Suprapubic skin (tissue), 4 donors: Measurements from ENCODE around the gene GAS7.

Source experiments
- POLR2A ChIP-seq, 2 donors: fragments of 450-650 bp; IDR thresholded peaks; one replicate each; pipeline ENCODE4 v1.6.1; 2017; ENCODE audit warnings: antibody characterized with exemption in 2 of 2, mild to moderate bottlenecking in 2 of 2, moderate library complexity in 2 of 2
- POLR2AphosphoS5 ChIP-seq, 3 donors: sonication (generic); formaldehyde crosslinking; IDR thresholded peaks; one replicate each; pipeline ENCODE4 v1.6.1; 2017; ENCODE audit warnings: antibody characterized with exemption in 3 of 3
- TF ChIP-seq, protein P1 (sequence below), 2 donors: fragments of 200-600 bp in 1 of 2; fragments of 450-650 bp in 1 of 2; sonication (generic) in 1 of 2; IDR thresholded peaks; one replicate each; pipeline ENCODE4 v1.5.1; 2016 to 2019; ENCODE audit warnings: antibody characterized with exemption in 2 of 2, mild to moderate bottlenecking in 1 of 2, moderate library complexity in 1 of 2

DNA sequence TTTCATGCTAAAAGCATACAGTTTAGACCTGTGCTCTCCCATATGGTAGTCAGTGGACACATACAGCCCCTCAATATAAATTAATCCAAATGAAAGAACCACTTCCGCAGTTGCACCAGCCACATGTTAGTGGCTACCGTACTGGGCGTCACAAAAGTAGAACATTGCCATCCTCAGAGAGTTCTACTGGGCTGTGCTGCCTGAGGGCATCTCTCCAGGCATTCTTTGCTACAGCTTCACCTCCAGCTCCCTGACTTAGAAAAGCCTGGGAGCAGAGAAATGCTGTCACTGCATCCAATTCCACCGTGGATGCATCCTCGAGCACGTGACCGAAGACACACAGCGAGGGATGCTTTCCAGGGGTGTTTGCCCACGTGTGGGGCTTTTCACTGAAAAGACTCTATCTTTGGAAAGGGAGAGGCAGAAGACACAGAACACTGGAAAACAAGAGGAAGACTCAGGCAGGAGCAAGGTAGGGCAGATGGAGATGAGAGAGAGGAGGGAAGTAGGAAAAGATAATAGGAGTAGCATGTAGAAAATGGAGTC, 86.4 kb downstream of the GAS7 start:
- TF ChIP-seq POLR2AphosphoS5 (IDR thresholded peaks at IDR 0.05) = no peak
- TF ChIP-seq, protein P1, sequence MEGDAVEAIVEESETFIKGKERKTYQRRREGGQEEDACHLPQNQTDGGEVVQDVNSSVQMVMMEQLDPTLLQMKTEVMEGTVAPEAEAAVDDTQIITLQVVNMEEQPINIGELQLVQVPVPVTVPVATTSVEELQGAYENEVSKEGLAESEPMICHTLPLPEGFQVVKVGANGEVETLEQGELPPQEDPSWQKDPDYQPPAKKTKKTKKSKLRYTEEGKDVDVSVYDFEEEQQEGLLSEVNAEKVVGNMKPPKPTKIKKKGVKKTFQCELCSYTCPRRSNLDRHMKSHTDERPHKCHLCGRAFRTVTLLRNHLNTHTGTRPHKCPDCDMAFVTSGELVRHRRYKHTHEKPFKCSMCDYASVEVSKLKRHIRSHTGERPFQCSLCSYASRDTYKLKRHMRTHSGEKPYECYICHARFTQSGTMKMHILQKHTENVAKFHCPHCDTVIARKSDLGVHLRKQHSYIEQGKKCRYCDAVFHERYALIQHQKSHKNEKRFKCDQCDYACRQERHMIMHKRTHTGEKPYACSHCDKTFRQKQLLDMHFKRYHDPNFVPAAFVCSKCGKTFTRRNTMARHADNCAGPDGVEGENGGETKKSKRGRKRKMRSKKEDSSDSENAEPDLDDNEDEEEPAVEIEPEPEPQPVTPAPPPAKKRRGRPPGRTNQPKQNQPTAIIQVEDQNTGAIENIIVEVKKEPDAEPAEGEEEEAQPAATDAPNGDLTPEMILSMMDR (IDR thresholded peaks at IDR 0.05) = no peak
- TF ChIP-seq POLR2A (IDR thresholded peaks at IDR 0.05) = no peak
